ENCODE data around the gene CNTNAP2.
A peak's percentile ranks its signal among the peaks of the same experiment; 100 is the strongest.
"Not testable (repeated sequence)": the region's sequence is repeated elsewhere in the genome, so short reads cannot be mapped to it uniquely, and the experiment has no call there.

CNTNAP2 gene

DNA sequence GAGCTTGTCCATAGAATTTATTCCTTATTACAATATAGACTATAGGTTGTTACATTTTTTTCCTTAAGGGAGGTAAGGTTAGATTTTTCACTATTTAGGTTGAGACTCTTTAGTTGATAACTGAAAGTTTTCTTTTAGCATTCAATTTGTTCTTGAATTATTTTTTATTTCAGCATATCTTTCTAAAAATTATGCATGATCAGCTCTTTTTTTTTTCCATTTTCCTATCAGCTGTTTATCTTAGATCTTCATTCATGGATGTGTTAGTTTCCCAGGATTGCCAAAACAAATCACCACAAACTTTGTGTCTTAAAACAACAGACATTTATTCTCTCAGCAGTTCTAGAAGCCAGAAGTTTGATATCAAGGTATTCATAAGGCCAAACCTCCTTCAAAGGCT, 1558.1 kb downstream of the CNTNAP2 start:
- Histone ChIP-seq H3K9me3 (no peaks in the 10 kb centered on the region), H3K36me3 (no peaks in the 10 kb centered on the region), H3K27me3 (no peaks in the 10 kb centered on the region)

GRCh38 chr7:147678943-147679342, 1562.3 kb downstream of the CNTNAP2 start:
- Histone ChIP-seq H3K27ac (no peak overlapping the region), H3K9ac (no peak overlapping the region), H3K4me1 (no peaks in the 10 kb centered on the region), H4K20me1 (no peaks in the 10 kb centered on the region), H3K36me3 (no peaks in the 10 kb centered on the region), H3K4me2 (no peak overlapping the region), H3K9me3 (no peaks in the 10 kb centered on the region), H3K27me3 (no peaks in the 10 kb centered on the region), H3K4me3 (no peak overlapping the region)
- TF ChIP-seq Cebpa-rat (IDR thresholded peaks at IDR 0.05), result no peak

More for the DNA sequence above, 1558.1 kb downstream of the CNTNAP2 start:
- no peak overlapping the region for H3K27ac ChIP-seq
- no peaks in the 10 kb centered on the region for H4K20me1 ChIP-seq
- no peak overlapping the region for H3K4me3 ChIP-seq
- H3K4me2 ChIP-seq, result no peak overlapping the region
- no peak overlapping the region for H3K9ac ChIP-seq
- no peaks in the 10 kb centered on the region for H3K4me1 ChIP-seq
- TF ChIP-seq Cebpa-rat (IDR thresholded peaks at IDR 0.05), result no peak

GRCh38 chr7:147681530-147681929, 1564.9 kb downstream of the CNTNAP2 start:
- no peaks in the 10 kb centered on the region for H4K20me1 ChIP-seq
- H3K9me3 ChIP-seq, result no peaks in the 10 kb centered on the region
- H3K27me3 ChIP-seq, result no peaks in the 10 kb centered on the region
- no peak overlapping the region for H3K27ac ChIP-seq
- H3K4me1 ChIP-seq, result no peaks in the 10 kb centered on the region
- H3K4me2 ChIP-seq, result no peak overlapping the region
- TF ChIP-seq Cebpa-rat (IDR thresholded peaks at IDR 0.05), result no peak
- no peaks in the 10 kb centered on the region for H3K36me3 ChIP-seq
- no peak overlapping the region for H3K9ac ChIP-seq
- H3K4me3 ChIP-seq, result no peak overlapping the region

DNA sequence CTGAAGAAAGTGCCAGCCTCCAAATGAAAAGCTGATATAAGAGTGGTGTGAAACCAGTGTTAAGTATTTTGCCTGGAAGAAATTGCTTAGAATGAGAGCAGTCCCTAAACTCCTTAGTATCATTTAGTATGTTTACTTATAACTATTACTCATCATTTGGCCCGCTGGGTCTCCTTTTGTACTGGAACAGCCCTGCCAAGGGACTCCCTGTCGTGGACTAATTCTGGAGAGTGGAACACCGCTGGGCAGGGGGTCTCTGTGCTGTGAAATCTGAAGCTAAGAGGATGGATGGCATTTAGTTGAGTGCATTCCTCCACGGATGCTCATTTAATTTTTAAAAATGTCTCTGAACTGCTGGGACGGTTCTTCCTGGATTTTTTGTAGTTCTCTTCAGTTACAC, 1584.1 kb downstream of the CNTNAP2 start:
- Histone ChIP-seq H3K4me3 (no peak overlapping the region), H3K9me3 (peaks cover 7% of the 10 kb centered on the region; the same call in 1 of the 2 replicates), H3K4me1 (peaks cover 8% of the 10 kb centered on the region; the same call in 1 of the 2 replicates), H3K27ac (no peak overlapping the region), H3K36me3 (no peaks in the 10 kb centered on the region), H4K20me1 (no peaks in the 10 kb centered on the region), H3K9ac (no peak overlapping the region), H3K27me3 (no peaks in the 10 kb centered on the region), H3K4me2 (no peak overlapping the region)
- no peak for TF ChIP-seq Cebpa-rat (IDR thresholded peaks at IDR 0.05)

- Histone ChIP-seq H3K4me1 (peaks cover 36% of the 10 kb centered on the region), H3K9me3 (peaks cover 52% of the 10 kb centered on the region), H4K20me1 (no peaks in the 10 kb centered on the region), H3K27ac (no peak overlapping the region; the same call in 1 of the 2 replicates), H3K4me2 (no peak overlapping the region), H3K9ac (no peak overlapping the region), H3K27me3 (no peaks in the 10 kb centered on the region), H3K4me3 (no peak overlapping the region), H3K36me3 (0 out of 2 replicates have a peak, but pooled peaks cover 5% of the 10 kb centered on the region)
- no peak for TF ChIP-seq Cebpa-rat (IDR thresholded peaks at IDR 0.05)
These were observed 1591.3 kb downstream of the CNTNAP2 start for GRCh38 chr7:147707926-147708325.

GRCh38 chr7:147708871-147709270, 1592.3 kb downstream of the CNTNAP2 start:
- Histone ChIP-seq H3K4me1 (peaks cover 36% of the 10 kb centered on the region), H3K4me2 (no peak overlapping the region), H3K4me3 (no peak overlapping the region), H4K20me1 (no peaks in the 10 kb centered on the region), H3K36me3 (0 out of 2 replicates have a peak, but pooled peaks cover 5% of the 10 kb centered on the region), H3K9me3 (peaks cover 62% of the 10 kb centered on the region), H3K9ac (no peak overlapping the region), H3K27me3 (no peaks in the 10 kb centered on the region), H3K27ac (no peak overlapping the region)
- TF ChIP-seq Cebpa-rat (IDR thresholded peaks at IDR 0.05), result no peak

DNA sequence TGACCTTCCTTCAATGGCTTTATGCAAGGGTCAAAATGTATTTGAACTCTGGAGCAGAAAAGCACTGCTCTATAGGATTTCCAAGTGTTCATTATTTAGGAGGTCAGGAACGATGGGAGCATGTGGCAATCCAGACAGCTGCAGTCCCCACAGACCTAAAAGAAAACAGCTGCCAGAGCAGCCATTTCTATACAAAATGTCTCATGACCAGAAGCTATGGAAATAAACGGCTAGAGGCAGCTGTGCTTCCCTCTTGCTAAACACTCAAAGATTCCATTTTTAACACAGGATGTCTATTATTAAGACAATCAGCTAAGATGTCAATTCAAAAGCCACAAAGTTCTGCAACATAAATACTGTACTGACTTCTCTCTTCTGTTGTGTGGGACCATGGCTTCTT, 1594.8 kb downstream of the CNTNAP2 start:
- no peaks in the 10 kb centered on the region for H4K20me1 ChIP-seq
- H3K9ac ChIP-seq, result peak overlapping the region; percentile 23
- peaks cover 41% of the 10 kb centered on the region for H3K4me1 ChIP-seq
- H3K4me2 ChIP-seq, result peak overlapping the region; percentile 70
- 0 out of 2 replicates have a peak, but pooled peaks cover 5% of the 10 kb centered on the region for H3K36me3 ChIP-seq
- H3K9me3 ChIP-seq, result peaks cover 51% of the 10 kb centered on the region
- H3K4me3 ChIP-seq, result peak overlapping the region; percentile 37; the same call in 1 of the 2 replicates
- H3K27me3 ChIP-seq, result no peaks in the 10 kb centered on the region
- TF ChIP-seq Cebpa-rat (IDR thresholded peaks at IDR 0.05), result peak; percentile 58
- H3K27ac ChIP-seq, result peak overlapping the region; percentile 90

GRCh38 chr7:147721962-147722830, 1605.6 kb downstream of the CNTNAP2 start:
- no peak overlapping the region for H3K27ac ChIP-seq
- peak overlapping the region; percentile 16; the same call in 1 of the 2 replicates for H3K4me2 ChIP-seq
- no peaks in the 10 kb centered on the region for H3K9me3 ChIP-seq

GRCh38 chr7:147723536-147723935, 1606.9 kb downstream of the CNTNAP2 start:
- Histone ChIP-seq H3K27ac (no peak overlapping the region), H4K20me1 (no peaks in the 10 kb centered on the region), H3K9me3 (no peaks in the 10 kb centered on the region), H3K4me2 (no peak overlapping the region), H3K36me3 (no peaks in the 10 kb centered on the region), H3K4me3 (no peak overlapping the region), H3K4me1 (peaks cover 12% of the 10 kb centered on the region), H3K9ac (no peak overlapping the region), H3K27me3 (no peaks in the 10 kb centered on the region)
- no peak for TF ChIP-seq Cebpa-rat (IDR thresholded peaks at IDR 0.05)

More at GRCh38 chr7:147721962-147722830, 1605.6 kb downstream of the CNTNAP2 start:
- H3K9ac ChIP-seq, result no peak overlapping the region
- no peaks in the 10 kb centered on the region for H3K36me3 ChIP-seq
- H3K4me1 ChIP-seq, result peaks cover 12% of the 10 kb centered on the region
- H3K27me3 ChIP-seq, result no peaks in the 10 kb centered on the region
- TF ChIP-seq Cebpa-rat (IDR thresholded peaks at IDR 0.05), result no peak
- H3K4me3 ChIP-seq, result no peak overlapping the region
- no peaks in the 10 kb centered on the region for H4K20me1 ChIP-seq

DNA sequence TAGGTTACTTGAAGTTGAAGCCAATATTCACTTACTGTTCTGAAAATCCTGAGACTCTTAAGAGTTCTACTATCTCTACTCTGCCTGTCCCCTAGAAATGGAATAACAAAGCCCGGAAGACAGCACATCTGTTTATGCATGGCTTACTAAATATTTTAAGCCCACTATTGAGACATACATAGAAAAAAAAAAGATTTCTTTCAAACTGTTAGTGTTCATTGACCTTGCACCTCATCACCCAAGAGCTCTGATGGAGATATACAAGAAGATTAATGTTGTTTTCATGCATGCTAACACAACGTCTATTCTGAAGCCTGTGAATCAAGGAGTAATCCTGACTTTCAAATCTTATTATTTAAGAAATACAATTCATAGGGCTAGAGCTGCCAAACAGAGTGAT, 1614.7 kb downstream of the CNTNAP2 start:
- no peaks in the 10 kb centered on the region for H3K27me3 ChIP-seq
- no peaks in the 10 kb centered on the region for H4K20me1 ChIP-seq
- H3K4me1 ChIP-seq, result no peaks in the 10 kb centered on the region
- no peak overlapping the region for H3K4me3 ChIP-seq
- H3K36me3 ChIP-seq, result no peaks in the 10 kb centered on the region
- H3K4me2 ChIP-seq, result no peak overlapping the region
- no peak overlapping the region for H3K27ac ChIP-seq
- H3K9ac ChIP-seq, result no peak overlapping the region
- H3K9me3 ChIP-seq, result no peaks in the 10 kb centered on the region
- no peak for TF ChIP-seq Cebpa-rat (IDR thresholded peaks at IDR 0.05)

DNA sequence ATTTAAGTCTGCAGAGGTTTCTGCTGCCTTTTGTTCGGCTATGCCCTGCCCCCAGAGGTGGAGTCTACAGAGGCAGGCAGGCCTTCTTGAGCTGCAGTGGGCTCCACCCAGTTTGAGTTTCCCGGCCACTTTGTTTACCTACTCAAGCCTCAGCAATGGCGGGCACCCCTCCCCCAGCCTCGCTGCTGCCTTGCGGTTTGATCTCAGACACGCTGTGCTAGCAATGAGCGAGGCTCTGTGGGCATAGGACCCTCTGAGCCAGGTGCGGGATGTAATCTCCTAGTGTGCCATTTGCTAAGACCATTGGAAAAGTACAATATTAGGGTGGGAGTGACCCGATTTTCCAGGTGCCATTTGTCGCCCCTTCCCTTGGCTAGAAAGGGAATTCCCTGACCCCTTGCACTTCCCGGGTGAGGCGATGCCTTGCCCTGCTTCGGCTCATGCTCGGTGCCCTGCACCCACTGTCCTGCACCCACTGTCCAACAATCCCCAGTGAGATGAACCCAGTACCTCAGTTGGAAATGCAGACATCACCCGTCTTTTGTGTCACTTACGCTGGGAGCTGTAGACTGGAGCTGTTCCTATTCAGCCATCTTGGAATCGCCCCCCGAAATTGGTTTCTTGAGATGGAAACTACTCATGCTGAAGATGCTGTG, 1621.1 kb downstream of the CNTNAP2 start:
- not testable (repeated sequence) for H3K9me3 ChIP-seq, H4K20me1 ChIP-seq, H3K27ac ChIP-seq, H3K4me1 ChIP-seq, H3K36me3 ChIP-seq, H3K4me2 ChIP-seq, H3K4me3 ChIP-seq, H3K27me3 ChIP-seq, H3K9ac ChIP-seq
